Measurements from ENCODE around the gene GREM2.

DNA sequence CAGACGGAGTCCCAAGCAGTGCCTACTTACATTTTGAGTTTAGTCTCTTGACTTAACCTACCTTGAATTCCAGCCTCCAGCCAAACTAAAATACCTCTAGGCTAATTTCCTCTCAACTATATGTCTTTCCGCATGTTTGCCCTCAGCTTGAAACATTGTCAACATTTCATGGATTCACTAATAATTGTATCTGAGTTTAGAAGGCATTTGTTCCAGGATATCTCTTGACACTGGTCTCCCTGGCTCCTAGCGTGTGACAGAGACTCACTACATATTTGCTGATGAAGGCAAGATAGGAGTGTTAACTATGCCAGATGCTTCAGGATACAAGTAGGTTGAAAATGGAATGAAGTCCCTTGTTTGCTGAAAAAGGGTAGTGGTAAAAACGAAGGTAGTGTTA, 136.1 kb downstream of the GREM2 start:
- no peak for TF ChIP-seq POLR2A (IDR thresholded peaks at IDR 0.05)
- TF ChIP-seq, protein P1, sequence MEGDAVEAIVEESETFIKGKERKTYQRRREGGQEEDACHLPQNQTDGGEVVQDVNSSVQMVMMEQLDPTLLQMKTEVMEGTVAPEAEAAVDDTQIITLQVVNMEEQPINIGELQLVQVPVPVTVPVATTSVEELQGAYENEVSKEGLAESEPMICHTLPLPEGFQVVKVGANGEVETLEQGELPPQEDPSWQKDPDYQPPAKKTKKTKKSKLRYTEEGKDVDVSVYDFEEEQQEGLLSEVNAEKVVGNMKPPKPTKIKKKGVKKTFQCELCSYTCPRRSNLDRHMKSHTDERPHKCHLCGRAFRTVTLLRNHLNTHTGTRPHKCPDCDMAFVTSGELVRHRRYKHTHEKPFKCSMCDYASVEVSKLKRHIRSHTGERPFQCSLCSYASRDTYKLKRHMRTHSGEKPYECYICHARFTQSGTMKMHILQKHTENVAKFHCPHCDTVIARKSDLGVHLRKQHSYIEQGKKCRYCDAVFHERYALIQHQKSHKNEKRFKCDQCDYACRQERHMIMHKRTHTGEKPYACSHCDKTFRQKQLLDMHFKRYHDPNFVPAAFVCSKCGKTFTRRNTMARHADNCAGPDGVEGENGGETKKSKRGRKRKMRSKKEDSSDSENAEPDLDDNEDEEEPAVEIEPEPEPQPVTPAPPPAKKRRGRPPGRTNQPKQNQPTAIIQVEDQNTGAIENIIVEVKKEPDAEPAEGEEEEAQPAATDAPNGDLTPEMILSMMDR (IDR thresholded peaks at IDR 0.05), result no peak
